ENCODE data around the gene TRPT1.

Gene TRPT1

DNA sequence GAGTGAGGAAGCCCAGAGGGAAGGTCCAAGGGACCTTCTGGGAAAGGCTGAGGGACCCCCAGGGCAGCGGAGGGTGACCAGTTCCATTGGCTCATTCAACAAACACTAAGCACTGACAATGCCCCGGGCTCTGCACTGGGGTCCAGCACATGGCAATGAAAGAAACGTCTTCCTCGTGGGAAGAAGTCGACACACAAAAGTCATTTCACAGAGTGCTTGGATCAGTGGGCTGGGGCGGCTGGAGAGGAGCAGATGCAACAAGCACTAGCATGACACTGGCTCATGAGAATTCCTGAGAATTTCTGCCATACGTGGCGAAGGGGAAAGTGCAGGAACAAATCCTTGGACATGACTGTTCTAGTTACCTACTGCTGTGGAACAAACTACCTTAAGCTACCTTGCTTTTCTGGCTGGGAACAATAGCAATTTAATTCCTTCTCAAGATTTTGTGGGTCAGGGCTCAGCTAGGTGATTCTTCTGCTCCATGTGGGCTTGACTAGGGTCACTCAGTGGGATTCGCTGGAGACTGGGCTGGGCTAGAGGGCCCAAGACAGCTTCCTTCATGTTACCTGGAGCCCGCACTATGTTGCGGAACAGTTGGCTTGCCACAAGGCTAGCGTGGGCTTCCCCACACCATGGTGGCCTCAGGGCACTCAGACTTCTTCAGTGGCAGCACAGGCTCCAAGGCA lies 46.9 kb downstream of the TRPT1 start (continued):
- no peak for TF ChIP-seq SETDB1 (IDR thresholded peaks at IDR 0.05; ENCODE audit: insufficient read length, low read length)
- TF ChIP-seq, protein P1, sequence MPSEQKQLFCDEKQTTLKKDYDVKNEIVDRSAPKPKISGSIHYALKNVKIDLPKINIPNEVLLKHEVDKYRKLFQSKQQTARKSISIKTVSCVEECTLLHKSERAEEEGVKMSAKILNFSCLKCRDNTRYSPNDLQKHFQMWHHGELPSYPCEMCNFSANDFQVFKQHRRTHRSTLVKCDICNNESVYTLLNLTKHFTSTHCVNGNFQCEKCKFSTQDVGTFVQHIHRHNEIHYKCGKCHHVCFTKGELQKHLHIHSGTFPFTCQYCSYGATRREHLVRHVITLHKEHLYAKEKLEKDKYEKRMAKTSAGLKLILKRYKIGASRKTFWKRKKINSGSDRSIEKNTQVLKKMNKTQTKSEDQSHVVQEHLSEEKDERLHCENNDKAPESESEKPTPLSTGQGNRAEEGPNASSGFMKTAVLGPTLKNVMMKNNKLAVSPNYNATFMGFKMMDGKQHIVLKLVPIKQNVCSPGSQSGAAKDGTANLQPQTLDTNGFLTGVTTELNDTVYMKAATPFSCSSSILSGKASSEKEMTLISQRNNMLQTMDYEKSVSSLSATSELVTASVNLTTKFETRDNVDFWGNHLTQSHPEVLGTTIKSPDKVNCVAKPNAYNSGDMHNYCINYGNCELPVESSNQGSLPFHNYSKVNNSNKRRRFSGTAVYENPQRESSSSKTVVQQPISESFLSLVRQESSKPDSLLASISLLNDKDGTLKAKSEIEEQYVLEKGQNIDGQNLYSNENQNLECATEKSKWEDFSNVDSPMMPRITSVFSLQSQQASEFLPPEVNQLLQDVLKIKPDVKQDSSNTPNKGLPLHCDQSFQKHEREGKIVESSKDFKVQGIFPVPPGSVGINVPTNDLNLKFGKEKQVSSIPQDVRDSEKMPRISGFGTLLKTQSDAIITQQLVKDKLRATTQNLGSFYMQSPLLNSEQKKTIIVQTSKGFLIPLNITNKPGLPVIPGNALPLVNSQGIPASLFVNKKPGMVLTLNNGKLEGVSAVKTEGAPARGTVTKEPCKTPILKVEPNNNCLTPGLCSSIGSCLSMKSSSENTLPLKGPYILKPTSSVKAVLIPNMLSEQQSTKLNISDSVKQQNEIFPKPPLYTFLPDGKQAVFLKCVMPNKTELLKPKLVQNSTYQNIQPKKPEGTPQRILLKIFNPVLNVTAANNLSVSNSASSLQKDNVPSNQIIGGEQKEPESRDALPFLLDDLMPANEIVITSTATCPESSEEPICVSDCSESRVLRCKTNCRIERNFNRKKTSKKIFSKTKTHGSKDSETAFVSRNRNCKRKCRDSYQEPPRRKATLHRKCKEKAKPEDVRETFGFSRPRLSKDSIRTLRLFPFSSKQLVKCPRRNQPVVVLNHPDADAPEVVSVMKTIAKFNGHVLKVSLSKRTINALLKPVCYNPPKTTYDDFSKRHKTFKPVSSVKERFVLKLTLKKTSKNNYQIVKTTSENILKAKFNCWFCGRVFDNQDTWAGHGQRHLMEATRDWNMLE (tag by site-specific recombination; conservative IDR thresholded peaks at IDR 0.05; ENCODE audit: low read depth), result no peak
- TF ChIP-seq ZNF366 (tag by site-specific recombination; conservative IDR thresholded peaks at IDR 0.05), result no peak
- TF ChIP-seq KLF7 (tag by site-specific recombination; IDR thresholded peaks at IDR 0.05; ENCODE audit: borderline replicate concordance), result no peak
- TF ChIP-seq MZF1 (tag by site-specific recombination; IDR thresholded peaks at IDR 0.05; ENCODE audit: borderline replicate concordance), result no peak
- TF ChIP-seq ZNF274 (IDR thresholded peaks at IDR 0.05; ENCODE audit: low read length), result no peak
- no peak for TF ChIP-seq ZNF274 (tag by site-specific recombination; IDR thresholded peaks at IDR 0.05; ENCODE audit: borderline replicate concordance)
- TF ChIP-seq ZNF837 (tag by site-specific recombination; IDR thresholded peaks at IDR 0.05), result no peak
- TF ChIP-seq MYNN (tag by site-specific recombination; IDR thresholded peaks at IDR 0.05; ENCODE audit: borderline replicate concordance), result no peak
- TF ChIP-seq ZNF626 (tag by site-specific recombination; IDR thresholded peaks at IDR 0.05), result no peak

DNA sequence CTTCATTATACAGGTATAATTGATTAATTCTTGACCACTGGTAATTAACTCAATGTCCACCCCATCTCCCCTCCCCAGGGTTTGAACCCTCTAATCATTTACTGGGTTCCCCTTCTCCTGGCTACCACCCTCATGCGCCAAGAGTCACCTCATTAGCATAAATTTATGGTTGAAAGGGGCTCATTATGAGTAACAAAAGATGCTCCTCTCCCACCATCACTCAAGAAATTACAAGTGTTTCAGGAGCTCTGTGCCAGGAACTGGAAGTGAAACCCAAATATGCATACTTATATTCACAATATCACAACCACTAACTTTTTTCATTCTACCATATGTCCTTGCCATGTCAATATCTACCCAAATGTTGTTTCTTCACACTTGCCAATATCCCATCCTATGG lies 47.8 kb downstream of the TRPT1 start:
- ChIA-PET CTCF (no interaction called here), POLR2A (interaction anchor here (0.5 kb wide), 1 partner anchor 239 kb away, joined by 3 read pairs; the partner anchor contains the start of gene NAA40)
- TF ChIP-seq ZNF112 (tag by site-specific recombination; IDR thresholded peaks at IDR 0.05) (no peak), GLI4 (tag by site-specific recombination; IDR thresholded peaks at IDR 0.05) (no peak), ZFP37 (tag by site-specific recombination; IDR thresholded peaks at IDR 0.05) (no peak), ZNF133 (tag by site-specific recombination; IDR thresholded peaks at IDR 0.05) (no peak), ZNF629 (tag by site-specific recombination; IDR thresholded peaks at IDR 0.05) (no peak), ZNF544 (tag by site-specific recombination; IDR thresholded peaks at IDR 0.05) (no peak), ZNF292 (tag by site-specific recombination; IDR thresholded peaks at IDR 0.05; ENCODE audit: borderline replicate concordance, low read depth) (no peak), ZNF19 (tag by site-specific recombination; IDR thresholded peaks at IDR 0.05; ENCODE audit: low read depth) (no peak), ZNF2 (tag by site-specific recombination; IDR thresholded peaks at IDR 0.05) (no peak), ZNF529 (tag by site-specific recombination; IDR thresholded peaks at IDR 0.05; ENCODE audit: insufficient replicate concordance) (no peak), REPIN1 (tag by site-specific recombination; IDR thresholded peaks at IDR 0.05; ENCODE audit: low read depth) (no peak), ZNF114 (tag by site-specific recombination; IDR thresholded peaks at IDR 0.05) (no peak)
- TF ChIP-seq, protein P2, sequence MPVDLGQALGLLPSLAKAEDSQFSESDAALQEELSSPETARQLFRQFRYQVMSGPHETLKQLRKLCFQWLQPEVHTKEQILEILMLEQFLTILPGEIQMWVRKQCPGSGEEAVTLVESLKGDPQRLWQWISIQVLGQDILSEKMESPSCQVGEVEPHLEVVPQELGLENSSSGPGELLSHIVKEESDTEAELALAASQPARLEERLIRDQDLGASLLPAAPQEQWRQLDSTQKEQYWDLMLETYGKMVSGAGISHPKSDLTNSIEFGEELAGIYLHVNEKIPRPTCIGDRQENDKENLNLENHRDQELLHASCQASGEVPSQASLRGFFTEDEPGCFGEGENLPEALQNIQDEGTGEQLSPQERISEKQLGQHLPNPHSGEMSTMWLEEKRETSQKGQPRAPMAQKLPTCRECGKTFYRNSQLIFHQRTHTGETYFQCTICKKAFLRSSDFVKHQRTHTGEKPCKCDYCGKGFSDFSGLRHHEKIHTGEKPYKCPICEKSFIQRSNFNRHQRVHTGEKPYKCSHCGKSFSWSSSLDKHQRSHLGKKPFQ (tag by site-specific recombination; IDR thresholded peaks at IDR 0.05), result no peak
- TF ChIP-seq, protein P3, sequence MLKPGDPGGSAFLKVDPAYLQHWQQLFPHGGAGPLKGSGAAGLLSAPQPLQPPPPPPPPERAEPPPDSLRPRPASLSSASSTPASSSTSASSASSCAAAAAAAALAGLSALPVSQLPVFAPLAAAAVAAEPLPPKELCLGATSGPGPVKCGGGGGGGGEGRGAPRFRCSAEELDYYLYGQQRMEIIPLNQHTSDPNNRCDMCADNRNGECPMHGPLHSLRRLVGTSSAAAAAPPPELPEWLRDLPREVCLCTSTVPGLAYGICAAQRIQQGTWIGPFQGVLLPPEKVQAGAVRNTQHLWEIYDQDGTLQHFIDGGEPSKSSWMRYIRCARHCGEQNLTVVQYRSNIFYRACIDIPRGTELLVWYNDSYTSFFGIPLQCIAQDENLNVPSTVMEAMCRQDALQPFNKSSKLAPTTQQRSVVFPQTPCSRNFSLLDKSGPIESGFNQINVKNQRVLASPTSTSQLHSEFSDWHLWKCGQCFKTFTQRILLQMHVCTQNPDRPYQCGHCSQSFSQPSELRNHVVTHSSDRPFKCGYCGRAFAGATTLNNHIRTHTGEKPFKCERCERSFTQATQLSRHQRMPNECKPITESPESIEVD (tag by site-specific recombination; IDR thresholded peaks at IDR 0.05), result no peak

More for the DNA sequence above, 47.8 kb downstream of the TRPT1 start:
- Histone ChIP-seq H3K36me3 (ENCODE audit: control insufficient read depth in 2 of 2, insufficient read depth in 1 of 2, low read length in 2 of 2) (peaks cover 0 to 16% of the 10 kb centered on the region in 2 experiments; a peak in 1 of 3 replicates), H3K27ac (ENCODE audit: extremely low read depth, low read depth, low read length) (no peak overlapping the region), H3K4me1 (ENCODE audit: control insufficient read depth, insufficient read depth, low read length) (no peaks in the 10 kb centered on the region), H3K4me3 (ENCODE audit: low read depth, low read length) (no peak overlapping the region), H3K9me3 (ENCODE audit: control insufficient read depth, insufficient read depth, low read depth, low read length) (no peaks in the 10 kb centered on the region)

Data from HEK293 (cell line).